ENCODE results near the gene TAF13. TPM values are rescaled to one million over a fixed set of nuclear protein-coding genes. Genes with fewer than 3 reads are reported as not detected.

TAF13 gene
- total and polyA plus RNA-seq, 9 of the 15 experiments (the other 6 are each of a cell fraction or from before 2014, with no cell fraction given): 14.9 to 77.2 (median 38.7) TPM

DNA sequence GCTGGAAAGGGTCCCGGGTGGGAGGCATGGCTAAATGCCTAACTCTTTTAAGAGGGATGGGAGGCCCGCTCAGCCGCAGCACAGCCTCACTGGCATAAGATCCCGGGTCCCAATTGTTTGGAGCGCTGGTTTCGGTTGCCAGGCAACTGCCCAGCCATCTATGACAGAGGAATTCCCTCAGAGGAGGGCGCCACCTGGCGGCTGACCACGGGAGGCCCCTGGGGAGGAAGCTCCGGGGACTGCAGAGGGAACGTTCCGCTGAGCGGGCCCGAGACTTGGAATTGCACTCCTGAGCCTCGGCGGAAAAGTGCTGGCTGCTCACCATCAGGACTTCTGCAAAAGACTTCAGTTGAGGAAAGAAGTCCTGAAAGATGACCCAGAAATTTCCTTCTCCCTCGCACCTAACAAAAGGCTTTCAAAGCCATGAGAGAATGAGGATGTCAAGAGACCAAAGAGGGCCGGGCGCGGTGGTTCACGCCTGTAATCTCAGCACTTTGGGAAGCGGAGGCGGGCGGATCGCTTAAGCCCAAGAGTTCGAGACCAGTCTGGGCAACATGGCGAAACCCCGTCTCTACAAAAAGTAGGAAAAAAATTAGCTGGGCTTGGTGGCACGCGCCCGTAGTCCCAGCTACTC is 37.0 kb upstream of the TAF13 start (continued):
- TF ChIP-seq SRSF9 (IDR thresholded peaks at IDR 0.05; ENCODE audit: borderline replicate concordance, low read depth, low read length): no peak
- TF ChIP-seq CREM (IDR thresholded peaks at IDR 0.05; ENCODE audit: low read depth): peak; percentile 48
- no peak for TF ChIP-seq DIDO1 (tag; IDR thresholded peaks at IDR 0.05; ENCODE audit: low read depth)
- TF ChIP-seq ZNF586 (CRISPR knock-in tag; conservative IDR thresholded peaks at IDR 0.05): no peak
- TF ChIP-seq RB1 (IDR thresholded peaks at IDR 0.05; ENCODE audit: low read depth): peak; percentile 88
- TF ChIP-seq EP300 (IDR thresholded peaks at IDR 0.05; ENCODE audit: low read length): no peak
- no peak for TF ChIP-seq BRD9 (IDR thresholded peaks at IDR 0.05; ENCODE audit: low read depth, partially characterized antibody)
- no peak for TF ChIP-seq PTRF (tag; IDR thresholded peaks at IDR 0.05)
- TF ChIP-seq NFIX (CRISPR knock-in tag; IDR thresholded peaks at IDR 0.05; ENCODE audit: low read depth): no peak
- TF ChIP-seq SIRT6 (IDR thresholded peaks at IDR 0.05; ENCODE audit: low read depth, low read length): no peak
- 0 out of 2 replicates have a peak, but pooled peaks have one; percentile 48 for TF ChIP-seq ZKSCAN1 (IDR thresholded peaks at IDR 0.05; ENCODE audit: low read depth, low read length)
- TF ChIP-seq ADNP (tag; IDR thresholded peaks at IDR 0.05): peak; percentile 57; the same call in 1 of the 2 replicates
- TF ChIP-seq, protein P1, sequence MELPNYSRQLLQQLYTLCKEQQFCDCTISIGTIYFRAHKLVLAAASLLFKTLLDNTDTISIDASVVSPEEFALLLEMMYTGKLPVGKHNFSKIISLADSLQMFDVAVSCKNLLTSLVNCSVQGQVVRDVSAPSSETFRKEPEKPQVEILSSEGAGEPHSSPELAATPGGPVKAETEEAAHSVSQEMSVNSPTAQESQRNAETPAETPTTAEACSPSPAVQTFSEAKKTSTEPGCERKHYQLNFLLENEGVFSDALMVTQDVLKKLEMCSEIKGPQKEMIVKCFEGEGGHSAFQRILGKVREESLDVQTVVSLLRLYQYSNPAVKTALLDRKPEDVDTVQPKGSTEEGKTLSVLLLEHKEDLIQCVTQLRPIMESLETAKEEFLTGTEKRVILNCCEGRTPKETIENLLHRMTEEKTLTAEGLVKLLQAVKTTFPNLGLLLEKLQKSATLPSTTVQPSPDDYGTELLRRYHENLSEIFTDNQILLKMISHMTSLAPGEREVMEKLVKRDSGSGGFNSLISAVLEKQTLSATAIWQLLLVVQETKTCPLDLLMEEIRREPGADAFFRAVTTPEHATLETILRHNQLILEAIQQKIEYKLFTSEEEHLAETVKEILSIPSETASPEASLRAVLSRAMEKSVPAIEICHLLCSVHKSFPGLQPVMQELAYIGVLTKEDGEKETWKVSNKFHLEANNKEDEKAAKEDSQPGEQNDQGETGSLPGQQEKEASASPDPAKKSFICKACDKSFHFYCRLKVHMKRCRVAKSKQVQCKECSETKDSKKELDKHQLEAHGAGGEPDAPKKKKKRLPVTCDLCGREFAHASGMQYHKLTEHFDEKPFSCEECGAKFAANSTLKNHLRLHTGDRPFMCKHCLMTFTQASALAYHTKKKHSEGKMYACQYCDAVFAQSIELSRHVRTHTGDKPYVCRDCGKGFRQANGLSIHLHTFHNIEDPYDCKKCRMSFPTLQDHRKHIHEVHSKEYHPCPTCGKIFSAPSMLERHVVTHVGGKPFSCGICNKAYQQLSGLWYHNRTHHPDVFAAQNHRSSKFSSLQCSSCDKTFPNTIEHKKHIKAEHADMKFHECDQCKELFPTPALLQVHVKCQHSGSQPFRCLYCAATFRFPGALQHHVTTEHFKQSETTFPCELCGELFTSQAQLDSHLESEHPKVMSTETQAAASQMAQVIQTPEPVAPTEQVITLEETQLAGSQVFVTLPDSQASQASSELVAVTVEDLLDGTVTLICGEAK (IDR thresholded peaks at IDR 0.05): no peak
- TF ChIP-seq, protein P1 (CRISPR knock-in tag; IDR thresholded peaks at IDR 0.05): no peak
- peak in 1 of 2 experiments; percentile 77; a peak in 1 of 4 replicates for TF ChIP-seq CSDE1 (IDR thresholded peaks at IDR 0.05)
- TF ChIP-seq ZC3H4 (CRISPR knock-in tag; IDR thresholded peaks at IDR 0.05; ENCODE audit: borderline replicate concordance): no peak
- peak; percentile 50; the same call in 1 of the 2 replicates for TF ChIP-seq ESRRA (IDR thresholded peaks at IDR 0.05; ENCODE audit: borderline replicate concordance, low read depth)
- TF ChIP-seq ZNF23 (CRISPR knock-in tag; IDR thresholded peaks at IDR 0.05): no peak
- 0 out of 2 replicates have a peak, but pooled peaks have one; percentile 54 for TF ChIP-seq SP1 (CRISPR knock-in tag; IDR thresholded peaks at IDR 0.05)
- no peak for TF ChIP-seq ETS2 (tag; IDR thresholded peaks at IDR 0.05; ENCODE audit: borderline replicate concordance, poor library complexity, severe bottlenecking)
